GM12873 (cell line): ENCODE measurements around the gene APEH.

Experiments used
- TF ChIP-seq, protein P1 (sequence below): IDR thresholded peaks from 2 replicates; pipeline ENCODE4 v1.5.1; 2012; ENCODE audit warnings: low read depth, mild to moderate bottlenecking, moderate library complexity, low read length, control low read depth; ENCODE audit not compliant: insufficient read depth; ENCODE audit errors: missing control alignments

The APEH gene

DNA sequence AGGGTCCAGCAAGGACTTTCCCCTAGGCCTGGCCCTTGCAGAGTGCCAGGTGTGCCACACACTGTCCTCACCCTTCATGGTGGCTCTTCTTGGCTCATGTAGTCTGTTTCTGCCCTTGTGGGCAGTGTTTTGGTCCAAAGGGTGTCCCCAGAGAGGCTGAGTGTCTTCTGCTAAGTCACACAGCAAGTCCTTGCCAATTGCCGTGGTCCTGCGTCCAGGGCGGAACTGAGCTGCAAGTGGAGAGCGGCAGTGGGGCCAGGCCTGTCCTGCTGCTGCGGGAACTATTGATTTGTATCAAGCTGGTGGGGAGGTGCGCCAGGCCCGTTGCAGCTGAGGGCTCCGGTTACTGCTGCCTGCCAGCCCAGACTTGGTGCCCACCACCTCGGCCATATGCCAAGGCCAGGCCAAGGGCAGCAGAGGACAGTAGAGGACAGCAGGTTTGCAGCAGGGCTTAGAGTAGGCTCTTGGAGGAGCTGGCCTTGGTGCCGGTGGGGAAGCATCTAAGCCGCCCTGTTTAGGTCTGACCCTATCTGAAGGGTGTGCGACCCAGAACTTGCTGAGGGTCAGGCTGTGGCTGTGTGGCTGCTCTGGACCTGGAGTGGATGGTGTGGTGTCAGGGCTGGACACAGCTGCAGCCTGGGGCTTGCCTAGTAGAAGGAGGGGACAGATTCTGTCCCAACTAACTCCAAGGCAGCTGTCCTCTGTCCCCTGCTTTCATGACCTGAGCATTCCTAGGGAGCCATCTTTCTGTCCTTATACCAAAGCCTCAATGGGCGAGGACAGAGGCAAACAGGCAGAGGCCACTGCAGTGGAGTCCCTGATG lies 40.8 kb downstream of the APEH start:
- TF ChIP-seq, protein P1, sequence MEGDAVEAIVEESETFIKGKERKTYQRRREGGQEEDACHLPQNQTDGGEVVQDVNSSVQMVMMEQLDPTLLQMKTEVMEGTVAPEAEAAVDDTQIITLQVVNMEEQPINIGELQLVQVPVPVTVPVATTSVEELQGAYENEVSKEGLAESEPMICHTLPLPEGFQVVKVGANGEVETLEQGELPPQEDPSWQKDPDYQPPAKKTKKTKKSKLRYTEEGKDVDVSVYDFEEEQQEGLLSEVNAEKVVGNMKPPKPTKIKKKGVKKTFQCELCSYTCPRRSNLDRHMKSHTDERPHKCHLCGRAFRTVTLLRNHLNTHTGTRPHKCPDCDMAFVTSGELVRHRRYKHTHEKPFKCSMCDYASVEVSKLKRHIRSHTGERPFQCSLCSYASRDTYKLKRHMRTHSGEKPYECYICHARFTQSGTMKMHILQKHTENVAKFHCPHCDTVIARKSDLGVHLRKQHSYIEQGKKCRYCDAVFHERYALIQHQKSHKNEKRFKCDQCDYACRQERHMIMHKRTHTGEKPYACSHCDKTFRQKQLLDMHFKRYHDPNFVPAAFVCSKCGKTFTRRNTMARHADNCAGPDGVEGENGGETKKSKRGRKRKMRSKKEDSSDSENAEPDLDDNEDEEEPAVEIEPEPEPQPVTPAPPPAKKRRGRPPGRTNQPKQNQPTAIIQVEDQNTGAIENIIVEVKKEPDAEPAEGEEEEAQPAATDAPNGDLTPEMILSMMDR, result no peak

DNA sequence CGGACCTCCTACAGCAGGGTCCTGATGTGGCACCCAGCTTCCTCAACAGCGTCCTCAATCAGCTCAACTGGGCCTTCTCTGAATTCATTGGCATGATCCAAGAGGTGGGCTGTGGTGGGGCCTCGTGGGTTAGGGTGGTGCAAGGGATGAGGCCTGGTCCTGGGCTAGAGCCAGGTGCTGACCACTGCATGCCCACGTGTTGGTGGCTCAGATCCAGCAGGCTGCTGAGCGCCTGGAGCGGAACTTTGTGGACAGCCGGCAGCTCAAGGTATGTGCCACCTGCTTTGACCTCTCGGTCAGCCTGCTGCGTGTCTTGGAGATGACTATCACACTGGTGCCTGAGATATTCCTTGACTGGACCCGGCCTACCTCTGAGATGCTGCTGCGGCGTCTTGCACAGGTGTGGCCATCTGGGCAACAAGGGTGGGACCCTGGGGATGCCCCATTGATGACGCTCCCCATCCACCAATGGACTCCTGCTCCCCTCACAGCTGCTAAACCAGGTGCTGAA lies 41.5 kb downstream of the APEH start:
- TF ChIP-seq, protein P1, result no peak

DNA sequence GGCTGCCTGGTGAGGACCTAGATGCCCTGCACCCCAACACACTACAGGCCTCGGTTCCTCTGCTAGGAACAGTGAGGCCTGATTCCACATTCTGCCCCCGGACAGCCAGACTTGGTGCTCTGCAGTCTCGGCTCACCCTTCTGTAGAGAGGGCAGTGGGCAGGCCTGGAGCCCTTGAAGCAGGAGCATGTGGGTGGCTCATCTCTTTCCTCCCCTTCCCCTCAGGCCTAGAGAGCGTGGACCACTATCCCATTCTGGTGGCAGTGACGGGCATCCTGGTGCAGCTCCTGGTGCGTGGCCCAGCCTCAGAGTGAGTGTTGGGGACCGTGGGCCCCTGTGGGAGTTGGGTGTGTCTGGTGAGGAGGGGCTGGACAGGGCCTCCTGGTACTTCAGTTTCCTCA lies 42.0 kb downstream of the APEH start:
- TF ChIP-seq, protein P1, result no peak

DNA sequence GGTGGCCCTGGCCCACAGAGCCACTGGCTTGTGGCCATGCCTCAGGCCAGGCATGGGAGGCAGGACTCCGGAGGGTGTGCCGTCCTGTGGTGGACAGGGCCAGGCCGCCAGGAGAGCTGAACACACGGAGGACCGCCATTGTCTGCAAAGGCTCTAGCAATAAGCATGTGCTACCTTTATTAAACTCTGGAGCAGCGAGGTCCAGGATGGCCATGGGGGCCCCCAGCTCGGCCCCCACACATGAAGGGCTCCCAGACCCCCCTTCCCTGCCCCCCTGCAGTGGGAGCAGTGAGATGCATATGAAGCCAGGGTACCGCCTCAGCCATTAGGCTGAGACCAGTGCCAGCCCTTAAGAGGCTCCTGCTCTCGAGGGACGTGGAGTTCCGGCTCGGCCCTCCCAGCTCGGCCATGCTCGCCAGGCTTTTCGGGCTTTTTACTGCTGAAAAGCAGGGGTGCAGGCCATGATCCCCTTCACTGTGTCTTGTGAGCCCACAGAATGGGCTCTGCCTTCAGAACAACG lies 42.6 kb downstream of the APEH start:
- TF ChIP-seq, protein P1, result no peak

DNA sequence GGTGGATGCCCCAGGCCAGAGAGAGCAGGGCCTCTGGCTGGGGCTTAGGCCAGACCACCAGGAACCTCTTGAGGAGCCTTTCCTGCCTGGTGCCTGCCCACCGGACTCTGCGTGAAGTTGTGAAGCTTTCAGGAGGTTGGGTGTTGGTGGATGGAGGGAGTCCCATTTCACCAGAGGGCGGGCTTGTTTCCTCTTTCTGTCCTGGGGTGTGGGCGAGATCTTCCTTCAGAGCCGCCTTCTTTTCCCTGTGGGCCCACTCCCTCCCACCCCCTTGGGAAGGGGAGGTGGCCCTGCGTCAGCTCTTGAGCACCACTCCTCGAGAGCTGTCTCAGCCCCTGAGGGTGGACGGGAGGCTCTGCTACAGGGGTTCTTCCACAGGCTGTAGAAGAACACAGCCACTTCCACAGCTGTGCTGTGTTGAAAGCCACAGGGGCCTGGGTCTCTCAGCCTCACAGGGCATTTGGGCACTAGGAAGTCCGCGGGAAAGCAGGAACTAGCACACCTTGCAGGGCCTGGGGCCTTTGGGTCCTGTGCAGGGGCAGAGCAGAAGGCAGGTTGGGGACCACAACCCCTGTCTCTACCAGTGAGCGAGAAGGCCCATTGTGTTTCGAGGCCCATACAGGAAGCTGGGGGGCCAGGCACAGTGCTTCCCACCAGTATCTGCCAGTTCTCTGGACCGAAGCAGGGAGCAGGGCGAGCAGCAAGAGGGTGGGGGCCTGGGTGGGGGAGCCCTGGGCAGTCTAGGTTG lies 43.2 kb downstream of the APEH start:
- TF ChIP-seq, protein P1, result no peak

DNA sequence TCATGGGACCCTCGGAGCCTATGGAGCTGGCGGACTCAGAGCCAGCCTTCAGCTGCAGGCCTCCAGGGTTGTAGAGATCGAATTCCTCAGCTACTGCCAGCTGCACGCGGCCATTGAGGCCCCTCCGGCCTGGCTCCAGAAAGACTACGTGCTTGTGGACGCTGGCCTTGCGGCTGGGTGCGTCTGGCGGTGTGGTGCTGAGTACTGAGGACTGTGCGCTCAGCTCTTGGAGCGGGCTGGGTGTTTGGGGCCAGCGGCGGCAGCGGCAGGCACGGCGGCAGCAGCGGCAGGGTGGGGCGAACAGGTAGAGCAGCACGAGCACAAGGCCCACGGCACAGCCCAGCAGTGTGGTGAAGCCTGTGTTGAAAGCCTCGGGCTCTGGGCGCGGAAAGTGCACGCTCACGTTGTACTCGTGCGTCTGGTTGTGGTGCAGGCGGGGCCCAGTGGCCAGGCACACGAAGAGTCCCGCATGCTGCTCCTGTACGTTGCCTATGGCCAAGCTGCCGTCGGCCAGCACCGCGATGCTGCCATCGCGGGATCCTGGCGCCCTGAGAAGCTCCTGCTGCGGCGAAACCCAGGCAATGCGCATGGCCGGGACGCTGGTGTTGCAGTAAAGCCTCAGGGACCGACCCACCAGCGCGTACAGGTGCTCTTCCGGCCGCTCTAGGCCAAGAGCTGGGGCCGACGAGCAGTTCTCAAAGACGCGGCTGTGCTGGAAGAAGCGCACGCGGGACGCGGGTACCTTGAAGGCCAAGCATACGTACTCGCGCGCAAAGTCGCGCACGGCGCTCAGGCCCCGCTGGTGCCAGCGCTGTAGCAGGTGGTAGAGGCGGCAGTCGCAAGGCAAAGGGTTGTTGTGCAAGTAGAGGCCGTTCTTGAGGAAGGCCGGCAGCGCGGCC lies 44.1 kb downstream of the APEH start:
- TF ChIP-seq, protein P1, result no peak

DNA sequence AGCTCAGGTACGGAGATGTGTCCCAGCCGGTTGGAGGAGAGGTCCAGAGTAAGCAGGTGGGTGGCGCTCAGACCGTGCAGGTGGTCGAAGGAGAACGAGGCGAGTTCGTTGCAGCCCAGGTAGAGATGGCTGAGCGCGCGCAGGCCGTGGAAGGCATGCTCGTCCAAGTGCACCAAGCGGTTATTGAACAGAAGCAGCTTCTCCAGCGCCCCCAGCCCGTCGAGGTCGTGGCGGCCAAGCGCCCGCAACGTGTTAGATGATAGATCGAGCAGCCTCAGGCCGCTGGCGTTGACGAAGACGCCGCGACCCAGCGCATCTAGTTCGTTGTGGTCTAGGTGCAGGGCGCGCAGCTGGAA lies 44.7 kb downstream of the APEH start:
- TF ChIP-seq, protein P1, result no peak
